ENCODE data around the gene GALT.

GALT gene

DNA sequence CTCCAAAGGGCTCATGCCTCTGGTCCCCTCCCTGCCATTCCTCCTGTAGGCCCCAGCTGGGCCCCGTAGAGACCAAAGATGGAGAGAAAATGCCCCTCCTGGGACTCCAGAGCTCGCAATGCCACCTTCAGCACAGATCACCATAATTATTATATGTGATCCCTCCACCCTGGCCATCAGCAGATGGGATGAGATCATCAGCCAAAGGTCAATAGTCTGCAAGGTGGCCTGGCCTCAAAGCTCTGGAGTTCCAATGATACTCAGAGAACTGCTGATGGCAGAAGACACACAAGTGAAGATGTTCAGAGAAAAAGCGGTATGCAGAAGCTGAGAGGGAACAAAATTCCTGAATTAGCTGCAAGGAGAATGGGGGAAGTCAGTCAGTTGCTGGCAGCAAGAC lies 39.6 kb upstream of the GALT start:
- DNase-seq (ENCODE audit: low spot score), result no peak
- in situ Hi-C loops (cut with MboI; ENCODE audit: low sequenced_read_pairs, unreplicated experiment), result loop anchor here (10.0 kb wide), 2 partner anchors 172 to 202 kb away; no protein-coding TSS in a partner anchor

DNA sequence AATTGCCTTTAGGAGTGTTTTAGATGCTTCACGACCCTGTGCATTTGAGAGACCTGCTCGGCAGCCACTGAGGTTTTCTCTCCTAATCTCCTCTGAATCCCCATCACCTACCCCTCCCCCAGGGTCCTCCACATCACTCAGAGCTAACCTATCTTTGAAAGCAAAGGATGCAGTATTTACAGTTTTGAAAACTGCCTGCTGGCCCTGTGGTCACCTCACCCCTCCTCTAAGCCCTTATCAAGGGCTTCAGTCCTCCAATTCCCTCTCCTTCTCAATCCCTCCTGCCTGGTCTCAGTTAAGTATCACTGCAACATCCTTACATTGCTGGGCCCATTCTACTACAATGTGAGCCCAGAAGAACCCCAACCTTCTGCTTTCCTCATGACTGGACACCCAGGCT lies 39.1 kb upstream of the GALT start:
- DNase-seq (ENCODE audit: low spot score), result no peak
- in situ Hi-C loops (cut with MboI; ENCODE audit: low sequenced_read_pairs, unreplicated experiment), result loop anchor here (10.0 kb wide), 2 partner anchors 173 to 203 kb away; no protein-coding TSS in a partner anchor
- TF ChIP-seq, protein P1, sequence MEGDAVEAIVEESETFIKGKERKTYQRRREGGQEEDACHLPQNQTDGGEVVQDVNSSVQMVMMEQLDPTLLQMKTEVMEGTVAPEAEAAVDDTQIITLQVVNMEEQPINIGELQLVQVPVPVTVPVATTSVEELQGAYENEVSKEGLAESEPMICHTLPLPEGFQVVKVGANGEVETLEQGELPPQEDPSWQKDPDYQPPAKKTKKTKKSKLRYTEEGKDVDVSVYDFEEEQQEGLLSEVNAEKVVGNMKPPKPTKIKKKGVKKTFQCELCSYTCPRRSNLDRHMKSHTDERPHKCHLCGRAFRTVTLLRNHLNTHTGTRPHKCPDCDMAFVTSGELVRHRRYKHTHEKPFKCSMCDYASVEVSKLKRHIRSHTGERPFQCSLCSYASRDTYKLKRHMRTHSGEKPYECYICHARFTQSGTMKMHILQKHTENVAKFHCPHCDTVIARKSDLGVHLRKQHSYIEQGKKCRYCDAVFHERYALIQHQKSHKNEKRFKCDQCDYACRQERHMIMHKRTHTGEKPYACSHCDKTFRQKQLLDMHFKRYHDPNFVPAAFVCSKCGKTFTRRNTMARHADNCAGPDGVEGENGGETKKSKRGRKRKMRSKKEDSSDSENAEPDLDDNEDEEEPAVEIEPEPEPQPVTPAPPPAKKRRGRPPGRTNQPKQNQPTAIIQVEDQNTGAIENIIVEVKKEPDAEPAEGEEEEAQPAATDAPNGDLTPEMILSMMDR (IDR thresholded peaks at IDR 0.05; ENCODE audit: borderline replicate concordance, control extremely low read depth, extremely low read depth, insufficient read depth, missing control alignments), result no peak

More for the DNA sequence above, 39.6 kb upstream of the GALT start:
- TF ChIP-seq, protein P1 (IDR thresholded peaks at IDR 0.05; ENCODE audit: borderline replicate concordance, control extremely low read depth, extremely low read depth, insufficient read depth, missing control alignments), result no peak

DNA sequence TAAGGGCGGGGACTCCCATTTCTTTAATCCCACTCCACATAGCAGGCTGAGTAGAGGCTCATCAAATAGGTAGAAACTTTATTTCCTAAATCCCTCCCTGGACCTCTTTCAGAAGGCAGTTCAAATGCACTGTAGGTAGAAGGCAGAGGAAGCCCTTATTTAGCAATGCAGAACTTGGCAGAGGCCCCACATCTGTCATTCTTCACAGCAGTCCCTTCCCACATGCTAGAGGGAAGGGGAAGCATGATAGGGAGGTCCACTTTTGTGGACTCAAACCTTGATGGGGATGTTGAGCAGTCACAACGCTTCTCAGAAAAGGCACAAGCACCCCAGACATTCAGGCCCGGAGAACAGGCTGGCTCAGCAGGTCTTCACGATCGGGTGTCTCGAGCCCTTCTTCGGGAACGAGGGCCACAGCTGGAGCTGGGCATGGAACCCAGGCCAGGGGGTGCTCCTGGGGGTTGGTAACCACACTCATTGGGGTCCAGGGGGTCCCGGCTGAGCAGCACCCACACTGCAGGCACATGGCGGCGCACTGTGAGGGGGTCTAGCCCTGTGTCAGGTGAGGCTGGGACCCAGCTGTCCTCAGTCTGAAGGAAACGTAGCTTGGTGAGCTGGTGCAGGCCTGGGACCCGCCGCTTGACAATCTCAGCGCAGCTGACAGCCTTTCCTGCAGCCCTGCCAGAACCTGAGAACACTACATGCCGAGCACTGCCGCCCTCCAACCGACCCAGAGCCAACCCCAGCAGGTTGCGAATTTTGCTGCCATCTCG lies 35.9 kb upstream of the GALT start:
- no peak for DNase-seq (ENCODE audit: low spot score)
- in situ Hi-C loops (cut with MboI; ENCODE audit: low sequenced_read_pairs, unreplicated experiment), result no loop called here
- TF ChIP-seq, protein P1 (IDR thresholded peaks at IDR 0.05; ENCODE audit: borderline replicate concordance, control extremely low read depth, extremely low read depth, insufficient read depth, missing control alignments), result no peak

DNA sequence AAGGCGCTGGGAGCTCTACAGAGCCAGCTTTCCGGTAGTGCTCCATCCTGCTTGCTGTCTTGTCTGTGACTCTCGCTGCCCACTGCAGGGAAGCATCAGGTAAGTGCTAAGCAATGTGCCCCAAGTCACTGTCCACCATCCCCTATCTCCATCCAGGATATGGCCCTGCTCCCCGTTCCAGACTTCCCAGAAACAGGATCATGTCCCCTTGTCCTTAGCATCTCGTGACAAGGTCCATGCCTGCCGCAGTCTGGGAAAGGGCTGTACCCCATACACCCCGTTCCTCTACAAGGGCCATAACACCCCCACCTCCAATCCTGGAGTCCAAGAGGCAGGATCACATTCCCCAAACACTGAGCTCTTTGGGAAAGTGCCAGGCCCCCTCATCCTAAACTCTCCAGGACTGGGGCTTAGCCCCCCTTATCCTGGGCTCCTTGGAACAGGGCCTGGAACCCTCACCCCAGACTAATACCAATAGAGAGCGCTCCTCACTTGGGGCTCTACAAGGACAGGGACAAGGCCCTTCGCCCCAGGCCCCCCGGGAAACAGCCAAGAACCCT lies 35.1 kb upstream of the GALT start:
- DNase-seq (ENCODE audit: low spot score), result no peak
- TF ChIP-seq, protein P1 (IDR thresholded peaks at IDR 0.05; ENCODE audit: borderline replicate concordance, control extremely low read depth, extremely low read depth, insufficient read depth, missing control alignments), result no peak
- in situ Hi-C loops (cut with MboI; ENCODE audit: low sequenced_read_pairs, unreplicated experiment), result no loop called here

DNA sequence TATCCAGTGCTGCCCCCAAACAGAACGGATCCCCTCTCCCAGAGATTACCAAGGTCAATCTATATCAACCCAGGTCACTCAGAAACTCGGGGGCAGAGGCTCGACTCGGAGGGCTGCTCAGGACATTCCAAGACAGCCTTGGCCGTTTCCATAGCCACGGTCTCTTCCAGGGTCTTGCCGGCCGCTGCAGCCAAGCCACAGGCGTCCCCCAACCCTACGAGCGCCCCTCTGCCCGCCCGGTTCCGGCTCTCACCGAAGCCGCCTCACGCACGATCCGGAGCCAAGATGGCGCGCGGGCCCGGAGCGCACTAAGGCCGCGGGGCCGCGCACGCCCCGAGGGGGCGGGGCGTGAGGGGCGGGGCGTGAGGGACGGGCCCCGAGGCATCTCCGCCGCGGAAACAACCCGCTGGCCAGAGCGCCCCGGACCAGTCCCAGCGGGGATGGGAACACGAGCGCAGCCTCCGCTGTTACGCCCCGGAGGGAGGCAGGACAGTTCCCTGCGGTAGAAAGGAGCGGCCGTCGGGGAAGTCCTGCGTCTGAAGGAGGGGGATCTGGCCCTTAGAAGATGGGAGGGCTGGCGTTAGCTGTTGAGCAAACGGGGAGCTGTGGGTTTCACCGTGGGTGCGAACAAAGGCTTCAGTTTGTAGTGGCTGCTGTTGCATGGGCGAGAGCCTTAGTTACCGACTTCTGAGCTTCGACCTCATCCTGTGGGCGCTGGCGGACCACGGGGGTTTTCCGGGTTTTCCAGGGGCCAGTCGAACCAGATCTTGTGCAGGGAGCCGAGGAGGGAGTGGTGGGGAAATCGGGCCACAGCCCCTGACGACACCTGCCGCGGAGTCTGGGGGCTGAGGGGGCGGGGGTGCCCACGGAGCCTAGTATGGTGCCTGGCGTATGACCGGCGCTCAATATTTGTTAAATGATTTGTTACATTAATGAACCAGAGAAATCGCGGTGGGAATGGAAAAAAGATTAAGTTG lies 34.4 kb upstream of the GALT start, which contains the start of gene RPP25L:
Gene RPP25L, minus strand, starts transcription at position 287 of the 977 bp plus-strand sequence. CDS start 801 bp downstream, outside the sequence.
- TF ChIP-seq, protein P1 (IDR thresholded peaks at IDR 0.05; ENCODE audit: borderline replicate concordance, control extremely low read depth, extremely low read depth, insufficient read depth, missing control alignments), result no peak
- in situ Hi-C loops (cut with MboI; ENCODE audit: low sequenced_read_pairs, unreplicated experiment), result no loop called here
- peak; percentile 97 for DNase-seq (ENCODE audit: low spot score)
